K562 (cell line): ENCODE measurements around the gene TXNDC15. TPM values are rescaled to one million over a fixed set of nuclear protein-coding genes. Genes with fewer than 3 reads are reported as not detected.

Experiments
- CCNT2 ChIP-seq: IDR thresholded peaks from 2 replicates; pipeline ENCODE4 v1.6.1; 2011; ENCODE audit warnings: borderline replicate concordance, low read depth, mild to moderate bottlenecking, moderate library complexity, mixed read lengths, low read length; ENCODE audit not compliant: insufficient read length; ENCODE audit errors: extremely low read depth
- CHD2 ChIP-seq: IDR thresholded peaks from 2 replicates; pipeline ENCODE4 v1.6.1; 2011; ENCODE audit warnings: low read depth, low read length
- ERF ChIP-seq: fragments of 450-650 bp; formaldehyde crosslinking; IDR thresholded peaks from 2 replicates; pipeline ENCODE4 v1.4.0; 2020; ENCODE audit warnings: mild to moderate bottlenecking, mixed read lengths
- FOXK2 ChIP-seq, 2 experiments: fragments of 450-650 bp; IDR thresholded peaks in 1 of 2; conservative IDR thresholded peaks in 1 of 2; 2 replicates each; pipeline ENCODE4 v1.6.1; 2016; ENCODE audit warnings: low read depth in 2 of 2, mild to moderate bottlenecking in 1 of 2
- HDAC1 ChIP-seq, 2 experiments: fragments of 450-650 bp; IDR thresholded peaks; 2 replicates each; pipeline ENCODE4 v1.6.1; 2016 to 2017; ENCODE audit warnings: inconsistent platforms in 1 of 2, mild to moderate bottlenecking in 1 of 2, moderate library complexity in 1 of 2
- HMGN3 ChIP-seq: IDR thresholded peaks from 2 replicates; pipeline ENCODE4 v1.6.1; 2011; ENCODE audit warnings: borderline replicate concordance, low read depth, mild to moderate bottlenecking, mixed read lengths, low read length; ENCODE audit not compliant: insufficient read length; ENCODE audit errors: extremely low read depth
- MCM7 ChIP-seq, 2 experiments: fragments of 450-650 bp; IDR thresholded peaks; 2 replicates each; pipeline ENCODE4 v1.6.1; 2016 to 2018
- NFE2 ChIP-seq: IDR thresholded peaks from 2 replicates; pipeline ENCODE4 v1.6.1; 2014; ENCODE audit warnings: antibody characterized with exemption, low read depth
- NR1H2 ChIP-seq: sonication (generic); formaldehyde crosslinking; IDR thresholded peaks from 2 replicates; pipeline ENCODE4 v1.4.0; 2020; ENCODE audit warnings: mild to moderate bottlenecking, missing genetic modification reagents
- PRMT5 ChIP-seq: sonication (generic); formaldehyde crosslinking; IDR thresholded peaks from 2 replicates; pipeline ENCODE4 v1.5.0; 2020; ENCODE audit warnings: missing genetic modification reagents
- SAP30 ChIP-seq: fragments of 200-600 bp; sonication (generic); IDR thresholded peaks from 2 replicates; pipeline ENCODE4 v1.6.1; 2012; ENCODE audit warnings: borderline replicate concordance, low read depth, mild to moderate bottlenecking, moderate library complexity, low read length, control low read depth, inconsistent platforms; ENCODE audit not compliant: insufficient read depth, poor library complexity, severe bottlenecking
- SLC30A9 ChIP-seq: fragments of 250-450 bp; sonication (Bioruptor Pico); IDR thresholded peaks from 2 replicates; pipeline ENCODE4 v1.8.0; 2022; ENCODE audit warnings: mild to moderate bottlenecking, moderate library complexity
- SPI1 ChIP-seq: IDR thresholded peaks from 2 replicates; pipeline ENCODE4 v1.6.1; 2011; ENCODE audit warnings: low read depth, low read length, control low read depth, borderline replicate concordance
- SRF ChIP-seq, 2 experiments: fragments of 250-450, 450-650 bp in 1 of 2; sonication (Bioruptor Pico) in 1 of 2; sonication (generic) in 1 of 2; formaldehyde crosslinking; IDR thresholded peaks; 2 replicates each; pipeline versions ENCODE4 v1.5.0 to v1.5.1; 2020 to 2022; ENCODE audit warnings: mild to moderate bottlenecking in 1 of 2, missing genetic modification reagents in 1 of 2
- TFAP4 ChIP-seq: sonication (generic); formaldehyde crosslinking; IDR thresholded peaks from 2 replicates; pipeline ENCODE4 v1.8.0; 2022; ENCODE audit warnings: missing genetic modification reagents, mild to moderate bottlenecking, moderate library complexity, borderline replicate concordance
- THAP12 ChIP-seq: fragments of 250-450 bp; sonication (Bioruptor Pico); IDR thresholded peaks from 2 replicates; pipeline ENCODE4 v1.9.0; 2021; ENCODE audit warnings: mild to moderate bottlenecking, inconsistent platforms
- ZBTB8A ChIP-seq: fragments of 450-650 bp; IDR thresholded peaks from 2 replicates; pipeline ENCODE4 v1.6.1; 2018; ENCODE audit warnings: mild to moderate bottlenecking, moderate library complexity; ENCODE audit not compliant: partially characterized antibody
- ZFX ChIP-seq: sonication (generic); formaldehyde crosslinking; IDR thresholded peaks from 2 replicates; pipeline ENCODE4 v1.8.0; 2022; ENCODE audit warnings: mild to moderate bottlenecking, missing genetic modification reagents, moderate library complexity
- ZNF197 ChIP-seq: fragments of 200-800 bp; sonication (Bioruptor generic); IDR thresholded peaks from 2 replicates; pipeline ENCODE4 v1.6.1; 2016; ENCODE audit warnings: low read depth, missing genetic modification characterization, missing compliant biosample characterization
- ZNF431 ChIP-seq: sonication (generic); formaldehyde crosslinking; IDR thresholded peaks from 2 replicates; pipeline ENCODE4 v1.8.0; 2022; ENCODE audit warnings: mild to moderate bottlenecking, missing genetic modification reagents
- ZNF707 ChIP-seq: fragments of 250-450 bp; sonication (Bioruptor Pico); conservative IDR thresholded peaks from 2 replicates; pipeline ENCODE4 v1.8.0; 2022; ENCODE audit warnings: inconsistent platforms, mild to moderate bottlenecking, moderate library complexity
- ZNF780A ChIP-seq: fragments of 250-450 bp; sonication (Bioruptor Pico); IDR thresholded peaks from 2 replicates; pipeline ENCODE4 v1.5.0; 2021; ENCODE audit warnings: mild to moderate bottlenecking
- polyA plus RNA-seq, 8 experiments: library from polyadenylated mRNA; depleted of rRNA in 4 of 8; stranded (reverse) in 5 of 8; unstranded in 3 of 8; fragments of >200 nt; fragmentation: Nextera tagmentation in 2 of 8; fragmentation: Illumina TruSeq in 1 of 8; extraction: Ambion mirVana in 2 of 8; extraction: Trizol in 1 of 8; gene quantifications; 2 replicates each; pipeline versions ENCODE4 v1.2.1 to v1.2.3, GENCODE V29; 2011 to 2014; ENCODE audit warnings: inconsistent platforms in 1 of 8, missing spikeins in 1 of 8
- total RNA-seq, 7 experiments: library from RNA; depleted of rRNA in 6 of 7; stranded (reverse); fragments of >200 nt in 6 of 7; fragmentation: Illumina TruSeq in 2 of 7; extraction: Trizol in 2 of 7; gene quantifications; 2 replicates each; pipeline versions ENCODE4 v1.2.1 to v1.2.3, GENCODE V29; 2011 to 2021; ENCODE audit warnings: low replicate concordance in 1 of 7

The TXNDC15 gene
- total and polyA plus RNA-seq, 9 of the 15 experiments (the other 6 are each of a cell fraction or from before 2014, with no cell fraction given): 3.0 to 15.4 (median 12.3) TPM

GRCh38 chr5:134873987-134874830, at the start of gene TXNDC15 (continued):
- no peak for TF ChIP-seq ERF (CRISPR knock-in tag)
- no peak for TF ChIP-seq ZNF707 (CRISPR knock-in tag)
- no peak for TF ChIP-seq SPI1
- TF ChIP-seq NFE2: no peak
- TF ChIP-seq ZNF431: peak; percentile 31; the same call in 1 of the 2 replicates
- TF ChIP-seq HDAC1 (IDR thresholded peaks at IDR 0.05): peak in 1 of 2 experiments; percentile 70; a peak in 2 of 4 replicates
- TF ChIP-seq SLC30A9: no peak
- TF ChIP-seq CHD2: 0 out of 2 replicates have a peak, but pooled peaks have one; percentile 21
- TF ChIP-seq ZBTB8A: no peak
- TF ChIP-seq PRMT5 (CRISPR knock-in tag): no peak; the same call in 1 of the 2 replicates
- TF ChIP-seq TFAP4 (CRISPR knock-in tag): peak; percentile 93
- TF ChIP-seq ZNF780A (CRISPR knock-in tag): no peak
- TF ChIP-seq NR1H2 (CRISPR knock-in tag): no peak
- TF ChIP-seq SRF (CRISPR knock-in tag; IDR thresholded peaks at IDR 0.05): no peak
- no peak for TF ChIP-seq MCM7 (IDR thresholded peaks at IDR 0.05)
- TF ChIP-seq ZNF197 (CRISPR knock-in tag): peak; percentile 89
- peak; percentile 97 for TF ChIP-seq ZFX
- peak; percentile 88 for TF ChIP-seq HMGN3
- peak; percentile 80 for TF ChIP-seq SAP30
- TF ChIP-seq THAP12 (CRISPR knock-in tag): peak; percentile 36; the same call in 1 of the 2 replicates
- no peak for TF ChIP-seq FOXK2 (conservative IDR thresholded peaks at IDR 0.05 in 1 of 2, IDR thresholded peaks at IDR 0.05 in 1 of 2; ENCODE audit: low read depth in 2 of 2)
- peak; percentile 76 for TF ChIP-seq CCNT2
